GM12865 (cell line): ENCODE results near the gene PGBD1.

Experiments
- DNase-seq: peaks from one replicate; pipeline ENCODE4 v3.0.0; 2010; ENCODE audit warnings: low read depth
- H3K4me3 ChIP-seq: 2 replicates; pipeline ENCODE4 v1.5.1; 2011; ENCODE audit warnings: mild to moderate bottlenecking, low read depth, low read length, control low read depth
- CTCF ChIP-seq: IDR thresholded peaks from 2 replicates; pipeline ENCODE4 v1.5.1; 2011; ENCODE audit warnings: low read length, control low read depth, low read depth, inconsistent platforms; ENCODE audit not compliant: insufficient read depth; ENCODE audit errors: missing control alignments

PGBD1 gene

GRCh38 chr6:28281288-28282064 lies at the start of gene PGBD1:
TSS of gene PGBD1 (plus strand) at chr6:28281572. CDS start at chr6:28283814, 2,242 bp downstream.
- peak; percentile 84 for DNase-seq
- no peak for TF ChIP-seq CTCF
- peak within 1 kb of the TSS; percentile 63 for H3K4me3 ChIP-seq

GRCh38 chr6:28232785-28233184 lies 48.6 kb upstream of the PGBD1 start:
- DNase-seq = no peak
- no peak overlapping the region for H3K4me3 ChIP-seq
- TF ChIP-seq CTCF = no peak

GRCh38 chr6:28235912-28236452 lies 45.4 kb upstream of the PGBD1 start:
- no peak for TF ChIP-seq CTCF
- DNase-seq = no peak
- no peak overlapping the region for H3K4me3 ChIP-seq

GRCh38 chr6:28239636-28240035 lies 41.7 kb upstream of the PGBD1 start:
- TF ChIP-seq CTCF = no peak
- no peak overlapping the region for H3K4me3 ChIP-seq
- DNase-seq = peak; percentile 45

- no peak for TF ChIP-seq CTCF
- no peak overlapping the region for H3K4me3 ChIP-seq
- DNase-seq = no peak
These were observed 40.9 kb upstream of the PGBD1 start for GRCh38 chr6:28240471-28240870.

- DNase-seq = no peak
- no peak for TF ChIP-seq CTCF
- H3K4me3 ChIP-seq = no peak overlapping the region
These were observed 37.4 kb upstream of the PGBD1 start for GRCh38 chr6:28243946-28244345.

GRCh38 chr6:28245206-28245941 lies 36.0 kb upstream of the PGBD1 start:
- no peak for DNase-seq
- TF ChIP-seq CTCF = no peak
- no peak overlapping the region for H3K4me3 ChIP-seq
